K562 (cell line): Measurements from ENCODE around the gene SH3RF1. TPM values are rescaled to one million over a fixed set of nuclear protein-coding genes. Genes with fewer than 3 reads are reported as not detected.

ENCODE experiments used
- ATAC-seq: fragments of 200-7000 bp; cut with Tn5 transposase; 3 replicates; pipeline ENCODE4 v1.9.1; 2020; ENCODE audit warnings: moderate library complexity
- BruUV-seq: library from RNA; stranded (reverse); fragments of 400-500 nt; replicated peaks from 2 replicates; lab custom pipeline; 2021; lab: Mats Ljungman, UMichigan
- CTCF ChIA-PET: fragments of 300-600 bp; formaldehyde crosslinking; extraction: SDS; loops from one replicate; lab custom pipeline; 2021; ENCODE audit warnings: low intra/inter-chr PET ratio; lab: Yijun Ruan, JAX
- POLR2A ChIA-PET: fragments of 300-600, 350-650 bp; sonication (Branson Sonifier 250); formaldehyde crosslinking; extraction: SDS; loops from one replicate; lab custom pipeline; 2021; ENCODE audit warnings: antibody characterized with exemption, inconsistent platforms; lab: Yijun Ruan, JAX
- DNase-seq, 4 experiments: peaks; one replicate each; pipeline versions ENCODE4 v3.0.0 to v3.0.0-alpha.2; 2011 to 2018; ENCODE audit warnings: low spot score in 3 of 4, mixed read lengths in 3 of 4; ENCODE audit errors: extremely low read depth in 1 of 4
- FAIRE-seq: peaks from 2 replicates; lab custom pipeline; 2011; peaks lifted over from hg19 to GRCh38; lab: Jason Lieb, UNC
- H2AFZ ChIP-seq: 2 replicates; pipeline ENCODE4 v1.6.0; 2011; ENCODE audit warnings: low read depth, low read length, control low read depth, inconsistent platforms
- H3K27ac ChIP-seq: fragments of 200-600 bp; 3 replicates; pipeline ENCODE4 v1.8.0; 2011; ENCODE audit warnings: low read depth, mild to moderate bottlenecking, control low read depth, inconsistent platforms, low read length, moderate library complexity, mixed read lengths; ENCODE audit errors: extremely low read depth
- H3K27me3 ChIP-seq, 2 experiments: fragments of 300-600 bp in 1 of 2; 2 replicates in 1 of 2; 3 replicates in 1 of 2; pipeline versions ENCODE4 v1.6.0 to v1.8.0; 2011; ENCODE audit warnings: inconsistent platforms in 2 of 2, low read length in 2 of 2, mild to moderate bottlenecking in 1 of 2, mixed read lengths in 1 of 2, moderate library complexity in 1 of 2; ENCODE audit not compliant: control insufficient read depth in 2 of 2, insufficient read depth in 2 of 2
- H3K36me3 ChIP-seq: fragments of 300-600 bp; 3 replicates; pipeline ENCODE4 v1.8.0; 2011; ENCODE audit warnings: mild to moderate bottlenecking, low read length, inconsistent platforms; ENCODE audit not compliant: control insufficient read depth, insufficient read depth
- H3K4me1 ChIP-seq, 2 experiments: fragments of 200-600 bp in 1 of 2; replicated peaks in 1 of 2; 2 replicates in 1 of 2; 3 replicates in 1 of 2; pipeline versions ENCODE4 v1.5.1 to v1.8.0; 2011; ENCODE audit warnings: inconsistent platforms in 2 of 2, low read length in 2 of 2, mild to moderate bottlenecking in 1 of 2, mixed read lengths in 1 of 2, moderate library complexity in 1 of 2; ENCODE audit not compliant: control insufficient read depth in 2 of 2, insufficient read depth in 2 of 2
- H3K4me2 ChIP-seq: 2 replicates; pipeline ENCODE4 v1.6.1; 2011; ENCODE audit warnings: low read length, control low read depth, inconsistent platforms, mixed read lengths; ENCODE audit not compliant: insufficient read depth
- H3K4me3 ChIP-seq: fragments of 200-600 bp; sonication (generic), shearing (Covaris generic); 2 replicates; pipeline ENCODE4 v1.5.1; 2016; ENCODE audit warnings: control low read depth, inconsistent platforms
- H3K79me2 ChIP-seq: fragments of 200-600 bp; 3 replicates; pipeline ENCODE4 v1.8.0; 2011; ENCODE audit warnings: low read length, inconsistent platforms; ENCODE audit not compliant: control insufficient read depth, insufficient read depth
- H3K9ac ChIP-seq, 2 experiments: 2 replicates each; pipeline versions ENCODE4 v1.6.0 to v1.6.1; 2011; ENCODE audit warnings: low read depth in 2 of 2, low read length in 2 of 2, control low read depth in 1 of 2, inconsistent platforms in 1 of 2, mild to moderate bottlenecking in 1 of 2, mixed read lengths in 1 of 2; ENCODE audit not compliant: insufficient read depth in 1 of 2
- H3K9me1 ChIP-seq: one replicate; pipeline ENCODE4 v1.6.0; 2011; ENCODE audit warnings: inconsistent platforms, mild to moderate bottlenecking, low read length, moderate library complexity; ENCODE audit not compliant: control insufficient read depth, insufficient read depth
- H3K9me3 ChIP-seq: replicated peaks from 2 replicates; pipeline ENCODE4 v1.5.1; 2011; ENCODE audit warnings: low read depth, low read length, inconsistent platforms; ENCODE audit not compliant: control insufficient read depth, insufficient read depth
- H4K20me1 ChIP-seq: replicated peaks from 2 replicates; pipeline ENCODE4 v1.6.1; 2011; ENCODE audit warnings: low read length, inconsistent platforms, mixed read lengths; ENCODE audit not compliant: control insufficient read depth, insufficient read depth
- ARNT ChIP-seq, 2 experiments: fragments of 450-650 bp; IDR thresholded peaks; 2 replicates each; pipeline ENCODE4 v1.6.1; 2016; ENCODE audit warnings: mild to moderate bottlenecking in 1 of 2
- C11orf30 ChIP-seq: fragments of 450-650 bp; IDR thresholded peaks from 2 replicates; pipeline ENCODE4 v1.6.1; 2016; ENCODE audit warnings: low read depth, mild to moderate bottlenecking
- CHAMP1 ChIP-seq: fragments of 450-650 bp; IDR thresholded peaks from 2 replicates; pipeline ENCODE4 v1.6.1; 2016; ENCODE audit warnings: mild to moderate bottlenecking
- L3MBTL2 ChIP-seq: fragments of 450-650 bp; IDR thresholded peaks from 2 replicates; pipeline ENCODE4 v1.6.1; 2016; ENCODE audit warnings: mild to moderate bottlenecking, moderate library complexity
- MLLT1 ChIP-seq, 2 experiments: fragments of 450-650 bp; IDR thresholded peaks; 2 replicates each; pipeline ENCODE4 v1.6.1; 2016
- NR2C2 ChIP-seq, 2 experiments: fragments of 200-800 bp in 1 of 2; sonication (Bioruptor generic) in 1 of 2; sonication (generic) in 1 of 2; formaldehyde crosslinking in 1 of 2; IDR thresholded peaks; 2 replicates each; pipeline versions ENCODE4 v1.6.1 to v1.8.0; 2016 to 2022; ENCODE audit warnings: mild to moderate bottlenecking in 1 of 2, missing compliant biosample characterization in 1 of 2, missing genetic modification characterization in 1 of 2, missing genetic modification reagents in 1 of 2
- SNIP1 ChIP-seq: fragments of 450-650 bp; IDR thresholded peaks from 2 replicates; pipeline ENCODE4 v1.7.1; 2017; ENCODE audit warnings: low read depth, mild to moderate bottlenecking
- TCF15 ChIP-seq: fragments of 250-450 bp; sonication (Bioruptor Pico); IDR thresholded peaks from 2 replicates; pipeline ENCODE4 v1.8.0; 2022; ENCODE audit warnings: moderate library complexity, mild to moderate bottlenecking, inconsistent platforms
- TSHZ1 ChIP-seq: fragments of 250-450 bp; sonication (Bioruptor Pico); IDR thresholded peaks from 2 replicates; pipeline ENCODE4 v1.4.0; 2020; ENCODE audit warnings: mild to moderate bottlenecking, moderate library complexity
- ZNF121 ChIP-seq: sonication (generic); formaldehyde crosslinking; conservative IDR thresholded peaks from 2 replicates; pipeline ENCODE4 v1.8.0; 2022; ENCODE audit warnings: missing genetic modification reagents
- ZNF133 ChIP-seq: fragments of 250-450 bp; sonication (Bioruptor Pico); IDR thresholded peaks from 2 replicates; pipeline ENCODE4 v1.4.0; 2020; ENCODE audit warnings: mild to moderate bottlenecking
- ZNF436 ChIP-seq: fragments of 250-450, 450-650 bp; sonication (Bioruptor Pico); formaldehyde crosslinking; IDR thresholded peaks from 2 replicates; pipeline ENCODE4 v1.7.0; 2020; ENCODE audit warnings: mild to moderate bottlenecking
- WGBS: fragments of 100-300 bp; shearing (Covaris generic); methylation state at CpG from one replicate; pipeline ENCODE4 v1.1.6; 2016; ENCODE audit warnings: low coverage, mixed read lengths; ENCODE audit not compliant: insufficient coverage; ENCODE audit errors: missing lambda C conversion rate; 5-methylcytosine and 5-hydroxymethylcytosine counted together
- in situ Hi-C: fragments of 300-500 bp; cut with MboI; formaldehyde crosslinking; loops from 4 replicates; pipeline ENCODE4 v1.15.0; 2018; ENCODE audit warnings: inconsistent platforms, mixed read lengths
- intact Hi-C: fragments of 100-400 bp; cut with micrococcal nuclease; formaldehyde crosslinking; loops from 2 replicates; pipeline ENCODE4 v1.14.2; 2022
- polyA plus RNA-seq, 8 experiments: library from polyadenylated mRNA; depleted of rRNA in 4 of 8; stranded (reverse) in 5 of 8; unstranded in 3 of 8; fragments of >200 nt; fragmentation: Nextera tagmentation in 2 of 8; fragmentation: Illumina TruSeq in 1 of 8; extraction: Ambion mirVana in 2 of 8; extraction: Trizol in 1 of 8; gene quantifications; 2 replicates each; pipeline versions ENCODE4 v1.2.1 to v1.2.3, GENCODE V29; 2011 to 2014; ENCODE audit warnings: inconsistent platforms in 1 of 8, missing spikeins in 1 of 8
- total RNA-seq, 7 experiments: library from RNA; depleted of rRNA in 6 of 7; stranded (reverse); fragments of >200 nt in 6 of 7; fragmentation: Illumina TruSeq in 2 of 7; extraction: Trizol in 2 of 7; gene quantifications; 2 replicates each; pipeline versions ENCODE4 v1.2.1 to v1.2.3, GENCODE V29; 2011 to 2021; ENCODE audit warnings: low replicate concordance in 1 of 7
- TF ChIP-seq, protein P1 (sequence below): sonication (generic); formaldehyde crosslinking; IDR thresholded peaks from 2 replicates; pipeline ENCODE4 v1.8.0; 2022; ENCODE audit warnings: mild to moderate bottlenecking, missing genetic modification reagents

Gene SH3RF1
- total and polyA plus RNA-seq, 9 of the 15 experiments (the other 6 are each of a cell fraction or from before 2014, with no cell fraction given) = 0.04 to 0.16 (median 0.11) TPM; not detected in 6

- TF ChIP-seq TSHZ1 (CRISPR knock-in tag) (no peak), ZNF436 (no peak), C11orf30 (no peak), ZNF121 (CRISPR knock-in tag) (no peak), L3MBTL2 (no peak)
These were observed 196.6 kb downstream of the SH3RF1 start (continued) for GRCh38 chr4:169074117-169074516.

GRCh38 chr4:169071747-169072146 is 199.0 kb downstream of the SH3RF1 start:
- Histone ChIP-seq H3K27ac (no peak overlapping the region), H3K4me1 (no peaks in the 10 kb centered on the region; a peak in 1 of 5 replicates), H4K20me1 (no peaks in the 10 kb centered on the region), H3K4me2 (no peak overlapping the region), H3K4me3 (no peak overlapping the region), H3K36me3 (no peaks in the 10 kb centered on the region), H3K9me3 (no peaks in the 10 kb centered on the region), H3K9me1 (no peaks in the 10 kb centered on the region), H3K79me2 (no peaks in the 10 kb centered on the region), H3K9ac (no peak overlapping the region), H3K27me3 (peaks cover 12 to 45% of the 10 kb centered on the region in 2 experiments; a peak in 4 of 5 replicates), H2AFZ (no peak overlapping the region)
- in situ Hi-C loops = no loop called here
- no peak for ATAC-seq
- no peak for DNase-seq
- WGBS = 4% methylated on average over 7 of the region's 7 CpGs
- POLR2A ChIA-PET = interaction anchor here (0.6 kb wide), 2 partner anchors 12 to 479 kb away, joined by 3 read pairs; no protein-coding TSS in a partner anchor
- BruUV-seq = no TSS peak
- no peak for FAIRE-seq
- intact Hi-C loops = no loop called here
- CTCF ChIA-PET = no interaction called here
- TF ChIP-seq SNIP1 (no peak), CHAMP1 (no peak), ZNF133 (CRISPR knock-in tag) (no peak), MLLT1 (IDR thresholded peaks at IDR 0.05) (no peak), TCF15 (CRISPR knock-in tag) (no peak), ARNT (IDR thresholded peaks at IDR 0.05) (no peak), NR2C2 (CRISPR knock-in tag; IDR thresholded peaks at IDR 0.05) (no peak), NR2C2 (tag; IDR thresholded peaks at IDR 0.05) (no peak)
- TF ChIP-seq, protein P1, sequence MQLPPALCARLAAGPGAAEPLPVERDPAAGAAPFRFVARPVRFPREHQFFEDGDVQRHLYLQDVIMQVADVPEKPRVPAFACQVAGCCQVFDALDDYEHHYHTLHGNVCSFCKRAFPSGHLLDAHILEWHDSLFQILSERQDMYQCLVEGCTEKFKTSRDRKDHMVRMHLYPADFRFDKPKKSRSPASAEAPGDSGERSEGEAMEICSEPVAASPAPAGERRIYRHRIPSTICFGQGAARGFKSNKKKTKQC (CRISPR knock-in tag) = no peak
